H1 (cell line): Measurements from ENCODE around the gene IVL. TPM values are rescaled to one million over a fixed set of nuclear protein-coding genes. Genes with fewer than 3 reads are reported as not detected.

ENCODE experiments used
- CTCF ChIA-PET: fragments of 300-600 bp; sonication (Branson Sonifier 250); formaldehyde crosslinking; loops from one replicate; lab custom pipeline; 2021; ENCODE audit not compliant: partially characterized antibody; lab: Charles Lee
- POLR2A ChIA-PET: fragments of 300-600 bp; sonication (Branson Sonifier 250); formaldehyde crosslinking; loops from one replicate; lab custom pipeline; 2021; ENCODE audit warnings: inconsistent platforms; ENCODE audit not compliant: partially characterized antibody; lab: Charles Lee
- DNase-seq, 2 experiments: peaks; one replicate each; pipeline versions ENCODE4 v3.0.0 to v3.0.0-alpha.2; 2010 to 2022; ENCODE audit warnings: low spot score in 2 of 2, low read depth in 1 of 2, mixed read lengths in 1 of 2
- FAIRE-seq: peaks from 2 replicates; lab custom pipeline; 2011; peaks lifted over from hg19 to GRCh38; lab: Jason Lieb, UNC
- H2AFZ ChIP-seq: 2 replicates; pipeline ENCODE4 v1.8.1; 2012; ENCODE audit warnings: low read length, inconsistent platforms
- H2AK5ac ChIP-seq: 2 replicates; pipeline ENCODE4 v1.6.1; 2013; ENCODE audit warnings: low read depth, low read length
- H2BK120ac ChIP-seq: replicated peaks from 2 replicates; pipeline ENCODE3; 2013; ENCODE audit warnings: low read depth, low read length, inconsistent platforms
- H2BK12ac ChIP-seq: 2 replicates; pipeline ENCODE4 v1.6.1; 2013; ENCODE audit warnings: low read depth, low read length
- H2BK15ac ChIP-seq: 2 replicates; pipeline ENCODE4 v1.6.1; 2013; ENCODE audit warnings: low read length
- H2BK20ac ChIP-seq: 2 replicates; pipeline ENCODE4 v1.6.1; 2013; ENCODE audit warnings: low read length
- H2BK5ac ChIP-seq: 2 replicates; pipeline ENCODE4 v1.6.1; 2013; ENCODE audit warnings: low read depth, low read length
- H3K14ac ChIP-seq: 2 replicates; pipeline ENCODE4 v1.6.1; 2013; ENCODE audit warnings: inconsistent platforms; ENCODE audit not compliant: insufficient read length
- H3K18ac ChIP-seq: 2 replicates; pipeline ENCODE4 v1.6.1; 2013; ENCODE audit warnings: low read length; ENCODE audit errors: extremely low read depth
- H3K23ac ChIP-seq: 2 replicates; pipeline ENCODE4 v1.6.1; 2013; ENCODE audit warnings: inconsistent platforms; ENCODE audit not compliant: insufficient read length
- H3K23me2 ChIP-seq: 2 replicates; pipeline ENCODE4 v1.6.1; 2013; ENCODE audit warnings: low read depth, low read length
- H3K27ac ChIP-seq: 2 replicates; pipeline ENCODE4 v1.6.1; 2011; ENCODE audit warnings: low read depth, low read length, inconsistent platforms
- H3K27me3 ChIP-seq, 4 experiments: replicated peaks in 1 of 4; 1 replicate in 1 of 4; 2 replicates in 3 of 4; pipeline versions ENCODE4 v1.6.1 to v1.8.1; 2011 to 2013; ENCODE audit warnings: low read length in 3 of 4, mild to moderate bottlenecking in 3 of 4, inconsistent platforms in 2 of 4, mixed read lengths in 2 of 4, moderate library complexity in 1 of 4; ENCODE audit not compliant: control insufficient read depth in 3 of 4, insufficient read depth in 3 of 4; ENCODE audit errors: extremely low read depth in 1 of 4
- H3K36me3 ChIP-seq, 4 experiments: 2 replicates each; pipeline versions ENCODE4 v1.6.1 to v1.8.1; 2011 to 2013; ENCODE audit warnings: mild to moderate bottlenecking in 4 of 4, low read length in 3 of 4, moderate library complexity in 2 of 4, control low read depth in 1 of 4, inconsistent platforms in 1 of 4; ENCODE audit not compliant: insufficient read depth in 4 of 4, control insufficient read depth in 2 of 4
- H3K4ac ChIP-seq: replicated peaks from 2 replicates; pipeline ENCODE3; 2013; ENCODE audit warnings: low read length, low read depth, mixed read lengths, inconsistent platforms; ENCODE audit not compliant: insufficient read length
- H3K4me1 ChIP-seq, 4 experiments: replicated peaks in 1 of 4; 1 replicate in 1 of 4; 2 replicates in 3 of 4; pipeline versions ENCODE4 v1.6.1 to v1.8.1; 2011 to 2013; ENCODE audit warnings: low read length in 3 of 4, inconsistent platforms in 2 of 4, mixed read lengths in 1 of 4; ENCODE audit not compliant: insufficient read depth in 4 of 4, control insufficient read depth in 3 of 4
- H3K4me2 ChIP-seq, 2 experiments: 2 replicates each; pipeline versions ENCODE4 v1.6.1 to v1.8.1; 2011 to 2013; ENCODE audit warnings: low read depth in 2 of 2, low read length in 2 of 2, control low read depth in 1 of 2, inconsistent platforms in 1 of 2, mild to moderate bottlenecking in 1 of 2; ENCODE audit not compliant: insufficient read depth in 1 of 2
- H3K4me3 ChIP-seq, 4 experiments: fragments of 200-600, 300-600 bp in 1 of 4; sonication (generic), shearing (Covaris generic), sonication (Bioruptor Twin) in 1 of 4; 2 replicates each; pipeline versions ENCODE4 v1.5.1 to v1.8.1; 2011 to 2016; ENCODE audit warnings: low read length in 4 of 4, low read depth in 3 of 4, control low read depth in 2 of 4, inconsistent platforms in 2 of 4, mild to moderate bottlenecking in 2 of 4, mixed read lengths in 1 of 4, moderate library complexity in 1 of 4; ENCODE audit not compliant: insufficient read depth in 2 of 4; ENCODE audit errors: extremely low read depth in 1 of 4
- H3K56ac ChIP-seq: replicated peaks from 2 replicates; pipeline ENCODE3; 2013; ENCODE audit warnings: low read depth, mild to moderate bottlenecking, mixed read lengths, low read length, inconsistent platforms; ENCODE audit not compliant: insufficient read length
- H3K79me1 ChIP-seq: 2 replicates; pipeline ENCODE4 v1.6.1; 2013; ENCODE audit warnings: low read depth, low read length, control low read depth
- H3K79me2 ChIP-seq, 2 experiments: 2 replicates each; pipeline versions ENCODE4 v1.6.1 to v1.8.1; 2012 to 2013; ENCODE audit warnings: low read length in 2 of 2, mild to moderate bottlenecking in 2 of 2, inconsistent platforms in 1 of 2; ENCODE audit not compliant: insufficient read depth in 2 of 2, control insufficient read depth in 1 of 2
- H3K9ac ChIP-seq, 4 experiments: replicated peaks in 1 of 4; 1 replicate in 1 of 4; 2 replicates in 3 of 4; pipeline versions ENCODE4 v1.6.1 to v1.8.1; 2011 to 2013; ENCODE audit warnings: low read depth in 3 of 4, low read length in 3 of 4, control low read depth in 2 of 4, mild to moderate bottlenecking in 2 of 4, moderate library complexity in 2 of 4, inconsistent platforms in 1 of 4; ENCODE audit errors: extremely low read depth in 1 of 4
- H3K9me3 ChIP-seq, 2 experiments: 2 replicates each; pipeline versions ENCODE4 v1.6.1 to v1.8.1; 2012 to 2013; ENCODE audit warnings: mild to moderate bottlenecking in 2 of 2, moderate library complexity in 2 of 2, control low read depth in 1 of 2, inconsistent platforms in 1 of 2, low read depth in 1 of 2, low read length in 1 of 2, mixed read lengths in 1 of 2; ENCODE audit not compliant: insufficient read depth in 2 of 2
- H4K20me1 ChIP-seq, 2 experiments: replicated peaks in 1 of 2; 2 replicates each; pipeline versions ENCODE3 to v1.8.1; 2011 to 2013; ENCODE audit warnings: inconsistent platforms in 2 of 2, low read length in 2 of 2, mild to moderate bottlenecking in 1 of 2; ENCODE audit not compliant: insufficient read depth in 2 of 2, control insufficient read depth in 1 of 2
- H4K5ac ChIP-seq: 2 replicates; pipeline ENCODE4 v1.6.1; 2013; ENCODE audit warnings: low read length, low read depth, mixed read lengths, inconsistent platforms; ENCODE audit not compliant: insufficient read length
- H4K8ac ChIP-seq: 2 replicates; pipeline ENCODE4 v1.8.0; 2013; ENCODE audit warnings: mild to moderate bottlenecking, moderate library complexity, low read length, inconsistent platforms; ENCODE audit not compliant: insufficient read depth; ENCODE audit errors: extremely low read depth
- H4K91ac ChIP-seq: replicated peaks from 2 replicates; pipeline ENCODE3; 2013; ENCODE audit warnings: low read length, mixed read lengths, inconsistent platforms; ENCODE audit not compliant: insufficient read length
- BCL11A ChIP-seq, 2 experiments: IDR thresholded peaks; one replicate each; pipeline ENCODE4 v1.6.1; 2011; ENCODE audit warnings: low read depth in 2 of 2, low read length in 2 of 2, mild to moderate bottlenecking in 2 of 2
- CBX5 ChIP-seq: fragments of 300-800, 300-1000 bp; sonication (generic); IDR thresholded peaks from 2 replicates; pipeline ENCODE4 v1.7.1; 2016; ENCODE audit warnings: antibody characterized with exemption, low read length, low read depth
- CHD2 ChIP-seq: IDR thresholded peaks from 2 replicates; pipeline ENCODE4 v1.6.1; 2012; ENCODE audit warnings: low read length, improper control_type of control experiment
- EP300 ChIP-seq, 2 experiments: IDR thresholded peaks; 1 replicate in 1 of 2; 2 replicates in 1 of 2; pipeline ENCODE4 v1.6.1; 2011 to 2012; ENCODE audit warnings: low read depth in 2 of 2, low read length in 2 of 2, mild to moderate bottlenecking in 2 of 2, borderline replicate concordance in 1 of 2, inconsistent platforms in 1 of 2, moderate library complexity in 1 of 2
- FOSL1 ChIP-seq: IDR thresholded peaks from 2 replicates; pipeline ENCODE4 v1.6.1; 2011; ENCODE audit warnings: mild to moderate bottlenecking, low read depth, low read length, moderate library complexity; ENCODE audit not compliant: insufficient read depth
- NANOG ChIP-seq: IDR thresholded peaks from 2 replicates; pipeline ENCODE4 v1.6.1; 2011; ENCODE audit warnings: low read length, low read depth, mild to moderate bottlenecking, inconsistent platforms; ENCODE audit not compliant: insufficient read depth, poor library complexity, severe bottlenecking
- POU5F1 ChIP-seq: IDR thresholded peaks from 2 replicates; pipeline ENCODE4 v1.6.1; 2011; ENCODE audit warnings: low read depth, mild to moderate bottlenecking, low read length, moderate library complexity
- RAD21 ChIP-seq, 2 experiments: IDR thresholded peaks in 1 of 2; conservative IDR thresholded peaks in 1 of 2; 2 replicates each; pipeline ENCODE4 v1.6.1; 2011; ENCODE audit warnings: low read depth in 2 of 2, low read length in 2 of 2, improper control_type of control experiment in 1 of 2, inconsistent platforms in 1 of 2, mild to moderate bottlenecking in 1 of 2, moderate library complexity in 1 of 2
- RFX5 ChIP-seq: IDR thresholded peaks from 2 replicates; pipeline ENCODE4 v1.6.1; 2011; ENCODE audit warnings: low read depth, low read length, improper control_type of control experiment, borderline replicate concordance
- SIX5 ChIP-seq: IDR thresholded peaks from 2 replicates; pipeline ENCODE4 v1.6.1; 2011; ENCODE audit warnings: mild to moderate bottlenecking, low read depth, low read length
- YY1 ChIP-seq: IDR thresholded peaks from 2 replicates; pipeline ENCODE4 v1.6.1; 2011; ENCODE audit warnings: low read depth, mild to moderate bottlenecking, low read length
- WGBS, 2 experiments: shearing (Covaris generic) in 1 of 2; methylation state at CpG; one replicate each; pipeline versions ENCODE4 v1.1.6 to v1.1.7; 2013 to 2015; ENCODE audit warnings: low lambda C conversion rate in 2 of 2, mixed read lengths in 2 of 2, inconsistent platforms in 1 of 2, low coverage in 1 of 2, missing lambda C conversion rate in 1 of 2; ENCODE audit not compliant: insufficient replicate concordance in 2 of 2, insufficient coverage in 1 of 2, insufficient read length in 1 of 2; ENCODE audit errors: extremely low coverage in 1 of 2, missing lambda C conversion rate in 1 of 2; 5-methylcytosine and 5-hydroxymethylcytosine counted together
- polyA plus RNA-seq, 7 experiments: library from polyadenylated mRNA; depleted of rRNA in 3 of 7; stranded (reverse) in 5 of 7; unstranded in 2 of 7; fragments of >200 nt in 5 of 7; fragments of 200-250 nt in 2 of 7; gene quantifications; 1 replicate in 5 of 7; 2 replicates in 1 of 7; 4 replicates in 1 of 7; pipeline versions ENCODE4 v1.2.1 to v1.2.3, GENCODE V29; 2011 to 2013; ENCODE audit warnings: missing spikeins in 2 of 7, mixed read lengths in 2 of 7
- total RNA-seq: library from RNA; stranded (reverse); fragmentation: NEBNext Ultra II Directional; extraction: Animal tissue kit (Norgen Biotek cat#: 25700); gene quantifications from 2 replicates; pipeline ENCODE4 v1.2.1, GENCODE V29; 2021
- TF ChIP-seq, protein P1 (sequence below): IDR thresholded peaks from 2 replicates; pipeline ENCODE4 v1.6.1; 2012; ENCODE audit warnings: inconsistent platforms

IVL gene
- total and polyA plus RNA-seq, 2 of the 8 experiments (the other 6 are each of a cell fraction or from before 2014, with no cell fraction given): not detected

DNA sequence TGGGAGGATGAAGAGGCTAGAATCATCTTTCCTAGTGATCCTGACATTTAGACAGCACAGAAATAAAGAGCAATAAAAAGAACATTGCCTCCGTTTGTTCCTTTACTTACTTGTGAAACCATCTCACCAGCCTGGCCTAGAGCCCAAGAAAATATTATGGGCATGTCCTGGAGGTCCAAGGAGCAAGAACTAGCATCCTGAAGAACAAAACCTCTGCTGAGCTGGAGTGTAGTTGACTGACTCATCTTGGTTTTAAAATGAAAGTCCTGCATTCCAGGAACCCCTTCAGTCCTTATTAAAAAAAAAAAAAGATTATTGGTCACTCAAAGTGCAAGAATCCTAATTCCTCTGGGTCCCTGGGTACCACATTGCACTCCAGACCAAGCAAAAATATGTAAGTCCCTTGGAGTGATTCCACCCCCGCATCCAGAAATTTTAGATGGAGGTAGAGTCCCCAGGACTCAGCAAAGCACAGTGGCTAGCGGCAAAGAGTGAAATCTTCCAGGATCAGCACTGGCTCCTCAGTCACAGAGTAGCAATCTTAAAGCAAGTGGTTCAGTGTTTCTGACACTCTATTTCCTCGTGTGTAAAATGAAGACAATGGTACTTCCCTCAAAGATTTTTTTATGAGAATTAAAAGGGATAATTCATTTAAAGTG lies 23.3 kb upstream of the IVL start:
- Histone ChIP-seq H2BK5ac (no peak overlapping the region), H3K4me3 (no peak overlapping the region), H2AFZ (no peak overlapping the region), H4K8ac (no peak overlapping the region), H3K9ac (no peak overlapping the region), H2AK5ac (no peak overlapping the region), H3K36me3 (no peaks in the 10 kb centered on the region), H3K27ac (no peak overlapping the region), H4K5ac (no peak overlapping the region), H4K20me1 (no peaks in the 10 kb centered on the region), H3K23me2 (no peaks in the 10 kb centered on the region), H3K27me3 (no peaks in the 10 kb centered on the region), H3K4me1 (no peaks in the 10 kb centered on the region), H3K4ac (no peak overlapping the region), H2BK120ac (no peak overlapping the region), H3K14ac (no peak overlapping the region), H3K18ac (no peak overlapping the region), H4K91ac (no peak overlapping the region), H2BK20ac (no peak overlapping the region), H3K4me2 (no peak overlapping the region), H3K56ac (no peak overlapping the region), H3K79me2 (no peaks in the 10 kb centered on the region), H2BK15ac (no peak overlapping the region), H3K79me1 (no peaks in the 10 kb centered on the region), H3K23ac (no peak overlapping the region), H2BK12ac (no peak overlapping the region), H3K9me3 (peaks cover 3 to 6% of the 10 kb centered on the region in 2 experiments; a peak in 2 of 4 replicates)
- CTCF ChIA-PET: interaction anchor here (1.1 kb wide), 1 partner anchor 308 kb away, joined by 3 read pairs; no protein-coding TSS in a partner anchor
- WGBS, 2 experiments: 80% methylated on average over 4 of the region's 4 CpGs; no CpG with 5 or more reads in 1 of the 2 experiments
- no peak for FAIRE-seq
- DNase-seq: no peak
- POLR2A ChIA-PET: no interaction called here
- no peak for TF ChIP-seq CHD2
- no peak for TF ChIP-seq FOSL1
- no peak for TF ChIP-seq SIX5
- no peak for TF ChIP-seq CBX5
- no peak for TF ChIP-seq EP300 (IDR thresholded peaks at IDR 0.05; ENCODE audit: borderline replicate concordance in 1 of 2, low read depth in 2 of 2, low read length in 2 of 2)
- no peak for TF ChIP-seq YY1
- TF ChIP-seq, protein P1, sequence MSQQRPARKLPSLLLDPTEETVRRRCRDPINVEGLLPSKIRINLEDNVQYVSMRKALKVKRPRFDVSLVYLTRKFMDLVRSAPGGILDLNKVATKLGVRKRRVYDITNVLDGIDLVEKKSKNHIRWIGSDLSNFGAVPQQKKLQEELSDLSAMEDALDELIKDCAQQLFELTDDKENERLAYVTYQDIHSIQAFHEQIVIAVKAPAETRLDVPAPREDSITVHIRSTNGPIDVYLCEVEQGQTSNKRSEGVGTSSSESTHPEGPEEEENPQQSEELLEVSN: no peak
- no peak for TF ChIP-seq RAD21 (IDR thresholded peaks at IDR 0.05 in 1 of 2, conservative IDR thresholded peaks at IDR 0.05 in 1 of 2; ENCODE audit: low read depth in 2 of 2, low read length in 2 of 2)
- TF ChIP-seq RFX5: no peak
- TF ChIP-seq POU5F1: no peak
- TF ChIP-seq BCL11A (IDR thresholded peaks at IDR 0.05; ENCODE audit: low read depth in 2 of 2, low read length in 2 of 2): no peak
- no peak for TF ChIP-seq NANOG
